SIG-M5 treated with dmso at 0.1 percent for 504 hours (cell line): ENCODE data around the gene TPR.

Source experiments
- DNase-seq: peaks from one replicate; lab custom pipeline; 2025; ENCODE audit not compliant: unreplicated experiment; lab: John Stamatoyannopoulos, UW

The TPR gene

GRCh38 chr1:186291271-186291670 is 83.8 kb downstream of the TPR start:
- DNase-seq: no peak

DNA sequence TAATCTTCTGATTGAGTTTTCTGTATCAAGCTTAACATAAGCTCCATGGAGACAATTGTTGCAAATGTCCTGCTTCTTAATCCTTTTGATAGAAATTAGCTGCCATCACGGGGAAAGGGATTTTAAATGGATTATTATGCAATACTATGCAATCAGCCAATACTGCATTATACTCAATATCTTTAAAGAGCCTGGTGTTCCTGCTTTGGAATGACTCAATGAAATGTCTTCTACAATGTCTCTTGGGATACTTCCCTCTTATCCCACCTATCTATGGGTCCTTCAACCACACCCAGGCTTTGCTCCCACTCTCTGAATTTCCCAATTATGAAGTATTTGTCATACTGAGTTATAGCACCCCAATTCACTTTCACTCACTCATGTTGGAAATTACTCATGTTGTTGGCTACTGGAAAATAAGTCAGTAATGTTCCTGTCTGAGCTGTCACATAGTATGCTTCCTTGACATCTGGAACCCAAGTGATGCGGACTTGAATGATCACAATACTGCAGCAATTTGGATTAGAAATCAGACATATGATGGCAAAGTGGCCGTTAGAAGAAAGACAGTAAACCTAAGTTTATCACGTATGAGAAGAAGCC is 85.0 kb downstream of the TPR start:
- no peak for DNase-seq

DNA sequence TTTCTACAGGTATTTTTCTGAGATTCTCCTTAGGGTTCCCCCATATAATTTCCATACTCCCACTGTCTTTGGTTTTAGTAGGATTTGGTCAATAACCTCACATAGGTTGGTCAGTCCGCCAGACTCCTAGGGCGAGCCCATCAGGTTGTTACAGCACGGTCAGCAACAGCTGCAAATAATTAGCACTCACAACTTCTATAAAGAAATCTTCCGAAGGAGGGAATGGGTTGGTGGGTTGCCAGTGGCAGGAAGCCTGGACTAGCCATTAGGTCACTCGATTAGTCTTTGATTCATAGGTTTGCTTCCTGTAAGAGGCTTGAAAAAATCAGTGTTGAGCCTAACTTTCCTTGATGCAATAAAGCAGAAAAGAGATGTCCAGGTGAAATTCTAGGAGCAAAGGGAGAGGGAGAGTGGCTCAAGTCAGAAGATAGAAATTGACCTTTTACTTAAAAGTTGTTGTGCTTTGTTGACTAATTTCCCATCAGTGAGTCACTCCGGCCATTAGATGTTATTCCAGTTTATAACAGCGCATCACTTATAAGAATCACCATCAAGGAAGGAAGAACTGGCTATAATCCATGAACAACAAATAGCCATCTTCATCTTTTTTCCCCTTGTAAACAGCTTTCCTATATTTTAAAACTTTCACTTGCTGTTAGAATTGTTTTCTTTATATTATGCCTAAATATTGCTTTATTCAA is 88.3 kb downstream of the TPR start:
- no peak for DNase-seq

GRCh38 chr1:186283374-186283773 is 91.7 kb downstream of the TPR start:
- DNase-seq: no peak

GRCh38 chr1:186282466-186282865 is 92.6 kb downstream of the TPR start:
- no peak for DNase-seq

DNA sequence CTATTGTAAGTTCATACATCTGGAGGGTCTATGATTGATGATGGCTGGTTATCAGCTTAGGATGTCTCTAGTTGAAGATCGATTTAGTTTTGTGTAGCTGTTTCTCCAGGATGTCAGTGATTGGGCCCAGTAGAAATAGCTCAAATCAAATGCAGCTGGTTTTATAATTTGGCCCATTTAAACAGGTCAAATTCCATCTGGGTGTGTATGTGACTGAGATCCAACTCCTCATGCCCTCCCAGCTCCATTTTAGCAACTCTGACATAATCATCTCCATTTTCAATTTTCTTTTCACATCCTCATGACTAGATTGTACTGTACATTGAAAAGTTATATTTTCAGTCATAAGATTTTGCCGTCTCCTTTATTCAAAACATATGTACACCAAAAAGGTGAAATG is 99.2 kb downstream of the TPR start:
- DNase-seq: no peak

GRCh38 chr1:186272486-186272885 is 102.6 kb downstream of the TPR start:
- no peak for DNase-seq

DNA sequence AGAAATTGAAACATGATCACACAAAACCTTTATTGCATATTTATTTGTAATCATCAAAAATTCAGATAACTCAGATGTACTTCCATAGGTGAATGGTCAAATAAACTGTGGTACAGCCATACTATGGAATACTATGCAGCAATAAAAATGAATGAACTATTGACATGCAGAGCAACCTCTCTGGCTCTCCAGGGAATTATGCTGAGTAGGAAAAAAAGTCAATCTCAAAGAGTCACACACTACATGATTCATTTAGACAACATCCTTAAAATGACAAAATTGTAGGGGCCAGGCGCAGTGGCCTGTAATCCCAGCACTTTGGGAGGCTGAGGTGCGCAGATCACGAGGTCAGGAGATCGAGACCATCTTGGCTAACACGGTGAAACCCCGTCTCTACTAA is 104.0 kb downstream of the TPR start:
- DNase-seq: no peak
